ENCODE results near the gene CDK17. TPM values are rescaled to one million over a fixed set of nuclear protein-coding genes. Genes with fewer than 3 reads are reported as not detected.
"Not testable (repeated sequence)": the region's sequence is repeated elsewhere in the genome, so short reads cannot be mapped to it uniquely, and the experiment has no call there.

The CDK17 gene
- total and polyA plus RNA-seq, 4 experiments from 2014 or later, result 30.5 to 67.4 (median 49.2) TPM

- Mint-ChIP-seq H3K9me3 (peaks cover 0 to 1% (median 0%) of the 10 kb centered on the region in 8 donors), H3K27me3 (no peaks in the 10 kb centered on the region), H3K27ac (no peak overlapping the region), H3K36me3 (no peaks in the 10 kb centered on the region), H3K4me1 (peaks cover 0 to 1% (median 0%) of the 10 kb centered on the region in 4 donors), H3K4me3 (no peak overlapping the region)
- Histone ChIP-seq H3K36me3 (ENCODE audit: insufficient read depth, low read length) (no peaks in the 10 kb centered on the region), H3K27ac (ENCODE audit: low read depth, low read length) (no peak overlapping the region), H3K9me3 (ENCODE audit: control insufficient read depth in 1 of 2, low read length in 2 of 2) (no peaks in the 10 kb centered on the region), H3K4me3 (ENCODE audit: low read length in 2 of 2) (no peak overlapping the region), H3K4me1 (ENCODE audit: insufficient read depth, low read length) (no peaks in the 10 kb centered on the region), H3K27me3 (ENCODE audit: insufficient read depth, low read length) (no peaks in the 10 kb centered on the region)
- intact Hi-C loops (cut with micrococcal nuclease), result no loop called here
- ChIA-PET POLR2A (ENCODE audit: partially characterized antibody) (no interaction called here), CTCF (ENCODE audit: partially characterized antibody) (interaction anchor here (1.2 to 1.8 kb wide), 2 partner anchors 8 to 50 kb away, joined by 4 read pairs; no protein-coding TSS in a partner anchor)
- no peak for DNase-seq
These were observed 9.5 kb upstream of the CDK17 start for GRCh38 chr12:96409731-96410130.

GRCh38 chr12:96408993-96409392, 8.8 kb upstream of the CDK17 start:
- Histone ChIP-seq H3K27ac (ENCODE audit: low read depth, low read length) (no peak overlapping the region), H3K4me1 (ENCODE audit: insufficient read depth, low read length) (no peaks in the 10 kb centered on the region), H3K9me3 (ENCODE audit: control insufficient read depth in 1 of 2, low read length in 2 of 2) (no peaks in the 10 kb centered on the region), H3K4me3 (ENCODE audit: low read length in 2 of 2) (no peak overlapping the region), H3K36me3 (ENCODE audit: insufficient read depth, low read length) (no peaks in the 10 kb centered on the region), H3K27me3 (ENCODE audit: insufficient read depth, low read length) (no peaks in the 10 kb centered on the region)
- Mint-ChIP-seq H3K9me3 (peaks cover 0 to 1% (median 0%) of the 10 kb centered on the region in 8 donors), H3K36me3 (no peaks in the 10 kb centered on the region), H3K27ac (no peak overlapping the region), H3K4me1 (peaks cover 0 to 1% (median 0%) of the 10 kb centered on the region in 4 donors), H3K27me3 (no peaks in the 10 kb centered on the region), H3K4me3 (no peak overlapping the region)
- intact Hi-C loops (cut with micrococcal nuclease), result no loop called here
- ChIA-PET POLR2A (ENCODE audit: partially characterized antibody) (no interaction called here), CTCF (ENCODE audit: partially characterized antibody) (no interaction called here)
- no peak for DNase-seq

DNA sequence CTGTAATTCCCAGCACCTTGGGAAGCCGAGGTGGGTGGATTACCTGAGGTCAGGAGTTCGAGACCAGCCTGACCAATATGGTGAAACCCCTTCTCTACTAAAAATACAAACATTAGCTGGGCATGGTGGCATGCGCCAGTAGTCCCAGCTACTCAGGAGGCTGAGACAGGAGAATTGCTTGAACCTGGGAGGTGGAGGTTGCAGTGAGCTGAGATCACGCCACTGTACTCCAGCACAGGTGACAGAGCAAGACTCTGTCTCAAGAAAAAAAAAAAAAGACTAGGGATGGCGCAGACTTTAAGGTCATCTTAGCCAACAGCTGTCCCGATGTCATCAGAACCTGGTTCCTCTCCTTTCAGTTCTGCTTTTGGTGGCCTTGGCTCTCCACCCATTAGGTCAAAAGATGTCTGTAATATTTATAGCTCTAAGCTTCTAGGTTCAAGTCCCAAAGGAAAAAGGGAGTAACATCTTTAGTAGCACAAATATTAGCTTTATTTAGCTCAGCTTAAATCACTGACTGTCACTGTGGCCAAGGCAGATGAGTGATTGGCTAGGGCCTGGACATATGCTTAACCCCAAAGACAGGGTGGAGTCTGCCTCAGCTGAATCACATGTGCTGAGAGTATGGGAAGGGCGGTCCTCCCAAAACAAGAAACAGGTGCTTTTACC, 7.3 kb upstream of the CDK17 start:
- H3K36me3 Mint-ChIP-seq; intact Hi-C loops (cut with micrococcal nuclease); H3K27ac Mint-ChIP-seq; H3K9me3 ChIP-seq (ENCODE audit: control insufficient read depth in 1 of 2, low read length in 2 of 2); H3K4me3 ChIP-seq (ENCODE audit: low read length in 2 of 2); H3K4me1 ChIP-seq (ENCODE audit: insufficient read depth, low read length); H3K9me3 Mint-ChIP-seq; H3K27ac ChIP-seq (ENCODE audit: low read depth, low read length); H3K27me3 ChIP-seq (ENCODE audit: insufficient read depth, low read length); POLR2A ChIA-PET (ENCODE audit: partially characterized antibody); H3K27me3 Mint-ChIP-seq; DNase-seq; H3K36me3 ChIP-seq (ENCODE audit: insufficient read depth, low read length); H3K4me3 Mint-ChIP-seq; H3K4me1 Mint-ChIP-seq: not testable (repeated sequence)
- CTCF ChIA-PET (ENCODE audit: partially characterized antibody), result interaction anchor here (0.8 to 1.3 kb wide), 3 partner anchors 10 to 109 kb away, joined by 3 read pairs; no protein-coding TSS in a partner anchor

DNA sequence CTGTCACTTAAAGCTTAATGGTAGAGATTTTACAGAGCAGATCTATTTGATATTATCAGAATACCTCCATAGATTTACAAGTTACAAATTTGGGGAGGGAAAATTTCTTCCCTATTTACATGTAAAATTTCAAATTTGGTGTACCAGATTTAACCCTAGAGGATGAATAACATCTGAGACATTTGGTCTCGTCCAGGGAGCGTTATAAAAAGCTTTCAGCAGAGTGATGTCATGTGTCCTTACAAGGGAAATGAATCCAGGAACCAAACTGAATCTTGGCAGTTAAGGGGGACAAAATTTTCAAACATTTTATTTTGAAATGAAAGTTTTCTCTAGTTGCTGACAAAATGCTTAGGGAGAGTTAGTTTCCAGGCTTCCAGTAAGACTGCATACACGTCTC, 4.5 kb upstream of the CDK17 start:
- peaks cover 0 to 3% (median 0%) of the 10 kb centered on the region in 8 donors for H3K9me3 Mint-ChIP-seq
- no peaks in the 10 kb centered on the region for H3K36me3 ChIP-seq (ENCODE audit: insufficient read depth, low read length)
- no peaks in the 10 kb centered on the region for H3K27me3 ChIP-seq (ENCODE audit: insufficient read depth, low read length)
- peaks cover 5 to 16% (median 8%) of the 10 kb centered on the region in 4 donors for H3K4me1 Mint-ChIP-seq
- H3K4me3 Mint-ChIP-seq, result no peak overlapping the region
- peaks cover 0 to 10% of the 10 kb centered on the region in 2 donors for H3K36me3 Mint-ChIP-seq
- H3K27ac ChIP-seq (ENCODE audit: low read depth, low read length), result no peak overlapping the region
- no peak overlapping the region for H3K27ac Mint-ChIP-seq
- ChIA-PET POLR2A (ENCODE audit: partially characterized antibody) (no interaction called here), CTCF (ENCODE audit: partially characterized antibody) (interaction anchor here (0.9 to 3.0 kb wide), 5 partner anchors 26 to 190 kb away, joined by 3 to 18 read pairs (median 9); partner anchors contain the start of gene CFAP54)
- H3K4me3 ChIP-seq (ENCODE audit: low read length in 2 of 2), result no peak overlapping the region
- H3K4me1 ChIP-seq (ENCODE audit: insufficient read depth, low read length), result peaks cover 11% of the 10 kb centered on the region
- intact Hi-C loops (cut with micrococcal nuclease), result loop anchor here (5.0 kb wide), 1 partner anchor 98 kb away; no protein-coding TSS in a partner anchor
- no peaks in the 10 kb centered on the region for H3K9me3 ChIP-seq (ENCODE audit: control insufficient read depth in 1 of 2, low read length in 2 of 2)
- no peaks in the 10 kb centered on the region for H3K27me3 Mint-ChIP-seq
- no peak for DNase-seq

GRCh38 chr12:96403870-96404269, 3.6 kb upstream of the CDK17 start:
- Mint-ChIP-seq H3K36me3 (peaks cover 0 to 14% of the 10 kb centered on the region in 2 donors), H3K4me1 (peaks cover 5 to 18% (median 8%) of the 10 kb centered on the region in 4 donors), H3K9me3 (peaks cover 0 to 3% (median 0%) of the 10 kb centered on the region in 8 donors), H3K27ac (peak overlapping the region in 1 of 7 donors; percentile 41), H3K4me3 (no peak overlapping the region), H3K27me3 (no peaks in the 10 kb centered on the region)
- H3K9me3 ChIP-seq (ENCODE audit: control insufficient read depth in 1 of 2, low read length in 2 of 2), result no peaks in the 10 kb centered on the region
- H3K27ac ChIP-seq (ENCODE audit: low read depth, low read length), result no peak overlapping the region
- no peaks in the 10 kb centered on the region for H3K27me3 ChIP-seq (ENCODE audit: insufficient read depth, low read length)
- H3K4me3 ChIP-seq (ENCODE audit: low read length in 2 of 2), result no peak overlapping the region
- no peak for DNase-seq
- peaks cover 11% of the 10 kb centered on the region for H3K4me1 ChIP-seq (ENCODE audit: insufficient read depth, low read length)
- ChIA-PET POLR2A (ENCODE audit: partially characterized antibody) (interaction anchor here (0.6 to 0.8 kb wide), 2 partner anchors 31 to 165 kb away, joined by 3 read pairs; no protein-coding TSS in a partner anchor), CTCF (ENCODE audit: partially characterized antibody) (interaction anchor here (1.2 to 3.0 kb wide), 6 partner anchors 27 to 189 kb away, joined by 3 to 18 read pairs (median 7); partner anchors contain the start of gene CFAP54)
- no peaks in the 10 kb centered on the region for H3K36me3 ChIP-seq (ENCODE audit: insufficient read depth, low read length)
- intact Hi-C loops (cut with micrococcal nuclease), result loop anchor here (5.0 kb wide), 1 partner anchor 98 kb away; no protein-coding TSS in a partner anchor

GRCh38 chr12:96402522-96402921, 2.3 kb upstream of the CDK17 start:
- DNase-seq; H3K9me3 Mint-ChIP-seq; H3K27ac ChIP-seq (ENCODE audit: low read depth, low read length); H3K27me3 ChIP-seq (ENCODE audit: insufficient read depth, low read length); H3K36me3 ChIP-seq (ENCODE audit: insufficient read depth, low read length); H3K27me3 Mint-ChIP-seq; H3K4me3 ChIP-seq (ENCODE audit: low read length in 2 of 2); H3K9me3 ChIP-seq (ENCODE audit: control insufficient read depth in 1 of 2, low read length in 2 of 2): not testable (repeated sequence)
- H3K4me1 ChIP-seq (ENCODE audit: insufficient read depth, low read length), result peaks cover 21% of the 10 kb centered on the region
- H3K4me3 Mint-ChIP-seq, result peak overlapping the region in 1 of 8 donors; percentile 28
- CTCF ChIA-PET (ENCODE audit: partially characterized antibody), result interaction anchor here (1.0 to 6.2 kb wide), 8 partner anchors 43 to 341 kb away, joined by 3 to 74 read pairs (median 26); partner anchors contain the start of gene CFAP54
- POLR2A ChIA-PET (ENCODE audit: partially characterized antibody), result interaction anchor here (1.2 to 6.2 kb wide), 5 partner anchors 14 to 928 kb away, joined by 3 to 81 read pairs (median 9); partner anchors contain the start of gene METAP2
- H3K4me1 Mint-ChIP-seq, result peaks cover 12 to 32% (median 18%) of the 10 kb centered on the region in 4 donors
- H3K36me3 Mint-ChIP-seq, result peaks cover 0 to 21% of the 10 kb centered on the region in 2 donors
- peak overlapping the region in 1 of 7 donors; percentile 96 for H3K27ac Mint-ChIP-seq
- intact Hi-C loops (cut with micrococcal nuclease), result loop anchor here (5.0 kb wide), 1 partner anchor 100 kb away; no protein-coding TSS in a partner anchor

- Mint-ChIP-seq H3K27ac (peak overlapping the region; percentile 96 to 99 (median 98)), H3K36me3 (peaks cover 0 to 21% of the 10 kb centered on the region in 2 donors), H3K9me3 (peaks cover 0 to 1% (median 0%) of the 10 kb centered on the region in 8 donors), H3K4me1 (peaks cover 16 to 36% (median 23%) of the 10 kb centered on the region in 4 donors), H3K4me3 (peak overlapping the region in 7 of 8 donors; percentile 13 to 98 (median 91)), H3K27me3 (no peaks in the 10 kb centered on the region)
- intact Hi-C loops (cut with micrococcal nuclease), result loop anchor here (5.0 kb wide), 1 partner anchor 100 kb away; no protein-coding TSS in a partner anchor
- Histone ChIP-seq H3K9me3 (ENCODE audit: control insufficient read depth in 1 of 2, low read length in 2 of 2) (no peaks in the 10 kb centered on the region), H3K4me1 (ENCODE audit: insufficient read depth, low read length) (peaks cover 26% of the 10 kb centered on the region), H3K4me3 (ENCODE audit: low read length in 2 of 2) (peak overlapping the region in 1 of 2 donors; percentile 72), H3K27me3 (ENCODE audit: insufficient read depth, low read length) (no peaks in the 10 kb centered on the region), H3K27ac (ENCODE audit: low read depth, low read length) (peak overlapping the region; percentile 96), H3K36me3 (ENCODE audit: insufficient read depth, low read length) (no peaks in the 10 kb centered on the region)
- ChIA-PET CTCF (ENCODE audit: partially characterized antibody) (interaction anchor here (1.0 to 6.2 kb wide), 16 partner anchors 44 to 461 kb away, joined by 3 to 74 read pairs (median 13); partner anchors contain the start of gene CFAP54), POLR2A (ENCODE audit: partially characterized antibody) (interaction anchor here (1.2 to 6.2 kb wide), 10 partner anchors 15 to 928 kb away, joined by 3 to 81 read pairs (median 10); partner anchors contain the start of genes CFAP54 and METAP2)
- peak in 3 of 5 donors; percentile 30 to 59 (median 32) for DNase-seq
These were observed 1.8 kb upstream of the CDK17 start for GRCh38 chr12:96402061-96402460.

All from CD4-positive, alpha-beta memory T cell (primary cell).